H1 (cell line): ENCODE data around the gene ARHGAP26. TPM values are rescaled to one million over a fixed set of nuclear protein-coding genes. Genes with fewer than 3 reads are reported as not detected.

Source experiments
- CTCF ChIA-PET: fragments of 300-600 bp; sonication (Branson Sonifier 250); formaldehyde crosslinking; loops from one replicate; lab custom pipeline; 2021; ENCODE audit not compliant: partially characterized antibody; lab: Charles Lee
- POLR2A ChIA-PET: fragments of 300-600 bp; sonication (Branson Sonifier 250); formaldehyde crosslinking; loops from one replicate; lab custom pipeline; 2021; ENCODE audit warnings: inconsistent platforms; ENCODE audit not compliant: partially characterized antibody; lab: Charles Lee
- DNase-seq, 2 experiments: peaks; one replicate each; pipeline versions ENCODE4 v3.0.0 to v3.0.0-alpha.2; 2010 to 2022; ENCODE audit warnings: low spot score in 2 of 2, low read depth in 1 of 2, mixed read lengths in 1 of 2
- FAIRE-seq: peaks from 2 replicates; lab custom pipeline; 2011; peaks lifted over from hg19 to GRCh38; lab: Jason Lieb, UNC
- H2AFZ ChIP-seq: 2 replicates; pipeline ENCODE4 v1.8.1; 2012; ENCODE audit warnings: low read length, inconsistent platforms
- H2AK5ac ChIP-seq: 2 replicates; pipeline ENCODE4 v1.6.1; 2013; ENCODE audit warnings: low read depth, low read length
- H2BK120ac ChIP-seq: replicated peaks from 2 replicates; pipeline ENCODE3; 2013; ENCODE audit warnings: low read depth, low read length, inconsistent platforms
- H2BK12ac ChIP-seq: 2 replicates; pipeline ENCODE4 v1.6.1; 2013; ENCODE audit warnings: low read depth, low read length
- H2BK15ac ChIP-seq: 2 replicates; pipeline ENCODE4 v1.6.1; 2013; ENCODE audit warnings: low read length
- H2BK20ac ChIP-seq: 2 replicates; pipeline ENCODE4 v1.6.1; 2013; ENCODE audit warnings: low read length
- H2BK5ac ChIP-seq: 2 replicates; pipeline ENCODE4 v1.6.1; 2013; ENCODE audit warnings: low read depth, low read length
- H3K14ac ChIP-seq: 2 replicates; pipeline ENCODE4 v1.6.1; 2013; ENCODE audit warnings: inconsistent platforms; ENCODE audit not compliant: insufficient read length
- H3K18ac ChIP-seq: 2 replicates; pipeline ENCODE4 v1.6.1; 2013; ENCODE audit warnings: low read length; ENCODE audit errors: extremely low read depth
- H3K23ac ChIP-seq: 2 replicates; pipeline ENCODE4 v1.6.1; 2013; ENCODE audit warnings: inconsistent platforms; ENCODE audit not compliant: insufficient read length
- H3K23me2 ChIP-seq: 2 replicates; pipeline ENCODE4 v1.6.1; 2013; ENCODE audit warnings: low read depth, low read length
- H3K27ac ChIP-seq: 2 replicates; pipeline ENCODE4 v1.6.1; 2011; ENCODE audit warnings: low read depth, low read length, inconsistent platforms
- H3K27me3 ChIP-seq, 4 experiments: replicated peaks in 1 of 4; 1 replicate in 1 of 4; 2 replicates in 3 of 4; pipeline versions ENCODE4 v1.6.1 to v1.8.1; 2011 to 2013; ENCODE audit warnings: low read length in 3 of 4, mild to moderate bottlenecking in 3 of 4, inconsistent platforms in 2 of 4, mixed read lengths in 2 of 4, moderate library complexity in 1 of 4; ENCODE audit not compliant: control insufficient read depth in 3 of 4, insufficient read depth in 3 of 4; ENCODE audit errors: extremely low read depth in 1 of 4
- H3K36me3 ChIP-seq, 4 experiments: 2 replicates each; pipeline versions ENCODE4 v1.6.1 to v1.8.1; 2011 to 2013; ENCODE audit warnings: mild to moderate bottlenecking in 4 of 4, low read length in 3 of 4, moderate library complexity in 2 of 4, control low read depth in 1 of 4, inconsistent platforms in 1 of 4; ENCODE audit not compliant: insufficient read depth in 4 of 4, control insufficient read depth in 2 of 4
- H3K4ac ChIP-seq: replicated peaks from 2 replicates; pipeline ENCODE3; 2013; ENCODE audit warnings: low read length, low read depth, mixed read lengths, inconsistent platforms; ENCODE audit not compliant: insufficient read length
- H3K4me1 ChIP-seq, 4 experiments: replicated peaks in 1 of 4; 1 replicate in 1 of 4; 2 replicates in 3 of 4; pipeline versions ENCODE4 v1.6.1 to v1.8.1; 2011 to 2013; ENCODE audit warnings: low read length in 3 of 4, inconsistent platforms in 2 of 4, mixed read lengths in 1 of 4; ENCODE audit not compliant: insufficient read depth in 4 of 4, control insufficient read depth in 3 of 4
- H3K4me2 ChIP-seq, 2 experiments: 2 replicates each; pipeline versions ENCODE4 v1.6.1 to v1.8.1; 2011 to 2013; ENCODE audit warnings: low read depth in 2 of 2, low read length in 2 of 2, control low read depth in 1 of 2, inconsistent platforms in 1 of 2, mild to moderate bottlenecking in 1 of 2; ENCODE audit not compliant: insufficient read depth in 1 of 2
- H3K4me3 ChIP-seq, 4 experiments: fragments of 200-600, 300-600 bp in 1 of 4; sonication (generic), shearing (Covaris generic), sonication (Bioruptor Twin) in 1 of 4; 2 replicates each; pipeline versions ENCODE4 v1.5.1 to v1.8.1; 2011 to 2016; ENCODE audit warnings: low read length in 4 of 4, low read depth in 3 of 4, control low read depth in 2 of 4, inconsistent platforms in 2 of 4, mild to moderate bottlenecking in 2 of 4, mixed read lengths in 1 of 4, moderate library complexity in 1 of 4; ENCODE audit not compliant: insufficient read depth in 2 of 4; ENCODE audit errors: extremely low read depth in 1 of 4
- H3K56ac ChIP-seq: replicated peaks from 2 replicates; pipeline ENCODE3; 2013; ENCODE audit warnings: low read depth, mild to moderate bottlenecking, mixed read lengths, low read length, inconsistent platforms; ENCODE audit not compliant: insufficient read length
- H3K79me1 ChIP-seq: 2 replicates; pipeline ENCODE4 v1.6.1; 2013; ENCODE audit warnings: low read depth, low read length, control low read depth
- H3K79me2 ChIP-seq, 2 experiments: 2 replicates each; pipeline versions ENCODE4 v1.6.1 to v1.8.1; 2012 to 2013; ENCODE audit warnings: low read length in 2 of 2, mild to moderate bottlenecking in 2 of 2, inconsistent platforms in 1 of 2; ENCODE audit not compliant: insufficient read depth in 2 of 2, control insufficient read depth in 1 of 2
- H3K9ac ChIP-seq, 4 experiments: replicated peaks in 1 of 4; 1 replicate in 1 of 4; 2 replicates in 3 of 4; pipeline versions ENCODE4 v1.6.1 to v1.8.1; 2011 to 2013; ENCODE audit warnings: low read depth in 3 of 4, low read length in 3 of 4, control low read depth in 2 of 4, mild to moderate bottlenecking in 2 of 4, moderate library complexity in 2 of 4, inconsistent platforms in 1 of 4; ENCODE audit errors: extremely low read depth in 1 of 4
- H3K9me3 ChIP-seq, 2 experiments: 2 replicates each; pipeline versions ENCODE4 v1.6.1 to v1.8.1; 2012 to 2013; ENCODE audit warnings: mild to moderate bottlenecking in 2 of 2, moderate library complexity in 2 of 2, control low read depth in 1 of 2, inconsistent platforms in 1 of 2, low read depth in 1 of 2, low read length in 1 of 2, mixed read lengths in 1 of 2; ENCODE audit not compliant: insufficient read depth in 2 of 2
- H4K20me1 ChIP-seq, 2 experiments: replicated peaks in 1 of 2; 2 replicates each; pipeline versions ENCODE3 to v1.8.1; 2011 to 2013; ENCODE audit warnings: inconsistent platforms in 2 of 2, low read length in 2 of 2, mild to moderate bottlenecking in 1 of 2; ENCODE audit not compliant: insufficient read depth in 2 of 2, control insufficient read depth in 1 of 2
- H4K5ac ChIP-seq: 2 replicates; pipeline ENCODE4 v1.6.1; 2013; ENCODE audit warnings: low read length, low read depth, mixed read lengths, inconsistent platforms; ENCODE audit not compliant: insufficient read length
- H4K8ac ChIP-seq: 2 replicates; pipeline ENCODE4 v1.8.0; 2013; ENCODE audit warnings: mild to moderate bottlenecking, moderate library complexity, low read length, inconsistent platforms; ENCODE audit not compliant: insufficient read depth; ENCODE audit errors: extremely low read depth
- H4K91ac ChIP-seq: replicated peaks from 2 replicates; pipeline ENCODE3; 2013; ENCODE audit warnings: low read length, mixed read lengths, inconsistent platforms; ENCODE audit not compliant: insufficient read length
- BACH1 ChIP-seq: IDR thresholded peaks from 2 replicates; pipeline ENCODE4 v1.6.1; 2012; ENCODE audit warnings: low read length, improper control_type of control experiment
- EGR1 ChIP-seq: IDR thresholded peaks from 2 replicates; pipeline ENCODE4 v1.6.1; 2011; ENCODE audit warnings: low read depth, low read length, borderline replicate concordance
- EP300 ChIP-seq, 2 experiments: IDR thresholded peaks; 1 replicate in 1 of 2; 2 replicates in 1 of 2; pipeline ENCODE4 v1.6.1; 2011 to 2012; ENCODE audit warnings: low read depth in 2 of 2, low read length in 2 of 2, mild to moderate bottlenecking in 2 of 2, borderline replicate concordance in 1 of 2, inconsistent platforms in 1 of 2, moderate library complexity in 1 of 2
- HDAC2 ChIP-seq, 2 experiments: fragments of 300-600 bp in 1 of 2; sonication (generic) in 1 of 2; IDR thresholded peaks; 2 replicates each; pipeline ENCODE4 v1.6.1; 2011 to 2012; ENCODE audit warnings: low read depth in 2 of 2, low read length in 2 of 2, mild to moderate bottlenecking in 2 of 2, moderate library complexity in 2 of 2, borderline replicate concordance in 1 of 2, inconsistent platforms in 1 of 2
- MAFK ChIP-seq: IDR thresholded peaks from 2 replicates; pipeline ENCODE4 v1.6.1; 2012; ENCODE audit warnings: low read depth, mild to moderate bottlenecking, improper control_type of control experiment, low read length
- NRF1 ChIP-seq: IDR thresholded peaks from 2 replicates; pipeline ENCODE4 v1.6.1; 2011; ENCODE audit warnings: mild to moderate bottlenecking, low read depth, low read length, improper control_type of control experiment
- POU5F1 ChIP-seq: IDR thresholded peaks from 2 replicates; pipeline ENCODE4 v1.6.1; 2011; ENCODE audit warnings: low read depth, mild to moderate bottlenecking, low read length, moderate library complexity
- SAP30 ChIP-seq: fragments of 300-600 bp; sonication (generic); IDR thresholded peaks from 2 replicates; pipeline ENCODE4 v1.7.1; 2012; ENCODE audit warnings: low read length, moderate library complexity, mild to moderate bottlenecking, inconsistent platforms; ENCODE audit not compliant: insufficient read depth, insufficient replicate concordance
- WGBS, 2 experiments: shearing (Covaris generic) in 1 of 2; methylation state at CpG; one replicate each; pipeline versions ENCODE4 v1.1.6 to v1.1.7; 2013 to 2015; ENCODE audit warnings: low lambda C conversion rate in 2 of 2, mixed read lengths in 2 of 2, inconsistent platforms in 1 of 2, low coverage in 1 of 2, missing lambda C conversion rate in 1 of 2; ENCODE audit not compliant: insufficient replicate concordance in 2 of 2, insufficient coverage in 1 of 2, insufficient read length in 1 of 2; ENCODE audit errors: extremely low coverage in 1 of 2, missing lambda C conversion rate in 1 of 2; 5-methylcytosine and 5-hydroxymethylcytosine counted together
- polyA plus RNA-seq, 7 experiments: library from polyadenylated mRNA; depleted of rRNA in 3 of 7; stranded (reverse) in 5 of 7; unstranded in 2 of 7; fragments of >200 nt in 5 of 7; fragments of 200-250 nt in 2 of 7; gene quantifications; 1 replicate in 5 of 7; 2 replicates in 1 of 7; 4 replicates in 1 of 7; pipeline versions ENCODE4 v1.2.1 to v1.2.3, GENCODE V29; 2011 to 2013; ENCODE audit warnings: missing spikeins in 2 of 7, mixed read lengths in 2 of 7
- total RNA-seq: library from RNA; stranded (reverse); fragmentation: NEBNext Ultra II Directional; extraction: Animal tissue kit (Norgen Biotek cat#: 25700); gene quantifications from 2 replicates; pipeline ENCODE4 v1.2.1, GENCODE V29; 2021
- TF ChIP-seq, protein P1 (sequence below): IDR thresholded peaks from 2 replicates; pipeline ENCODE4 v1.6.1; 2011; ENCODE audit warnings: low read length, improper control_type of control experiment
- TF ChIP-seq, protein P2 (sequence below), 3 experiments: IDR thresholded peaks; 1 replicate in 2 of 3; 2 replicates in 1 of 3; pipeline versions ENCODE4 v1.5.1 to v1.6.1; 2011; ENCODE audit warnings: low read length in 3 of 3, mild to moderate bottlenecking in 3 of 3, inconsistent platforms in 2 of 3, low read depth in 1 of 3, moderate library complexity in 1 of 3; ENCODE audit not compliant: insufficient read depth in 1 of 3; ENCODE audit errors: control extremely low read depth in 1 of 3

The ARHGAP26 gene
- total and polyA plus RNA-seq, 2 of the 8 experiments (the other 6 are each of a cell fraction or from before 2014, with no cell fraction given), result 7.1 to 24.8 TPM

DNA sequence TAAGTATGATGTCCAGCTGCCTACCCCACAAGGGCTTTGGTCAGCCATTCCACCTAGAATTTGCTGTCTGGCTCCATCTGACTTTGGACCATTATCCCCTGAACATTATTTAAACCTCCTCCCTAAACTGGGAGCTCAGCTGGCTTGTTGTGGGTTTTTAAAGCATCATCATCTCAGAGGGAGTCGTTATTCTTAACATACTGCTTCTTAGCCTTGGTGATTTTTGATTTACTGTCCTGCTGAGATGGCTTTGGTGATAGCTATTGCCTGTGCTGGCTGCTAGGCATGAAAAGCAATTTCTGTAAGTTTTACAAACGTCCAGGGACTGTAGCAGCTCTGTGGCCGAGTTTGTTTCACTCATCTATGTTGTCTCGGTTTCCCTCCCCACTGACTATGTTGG, 377.2 kb downstream of the ARHGAP26 start:
- H3K9me3 ChIP-seq, result no peaks in the 10 kb centered on the region
- no peak overlapping the region for H3K23ac ChIP-seq
- ChIA-PET POLR2A (no interaction called here), CTCF (interaction anchor here (0.5 to 1.8 kb wide), 2 partner anchors 9 to 31 kb away, joined by 3 to 7 read pairs; no protein-coding TSS in a partner anchor)
- no peak overlapping the region for H2AK5ac ChIP-seq
- H4K20me1 ChIP-seq, result no peaks in the 10 kb centered on the region
- no peak overlapping the region for H3K27ac ChIP-seq
- H2BK5ac ChIP-seq, result no peak overlapping the region
- DNase-seq (no peak), FAIRE-seq (no peak)
- no peaks in the 10 kb centered on the region for H3K79me2 ChIP-seq
- H3K9ac ChIP-seq, result no peak overlapping the region
- no peak overlapping the region for H4K8ac ChIP-seq
- no peak overlapping the region for H3K14ac ChIP-seq
- no peak overlapping the region for H3K4ac ChIP-seq
- no peak overlapping the region for H2BK12ac ChIP-seq
- no peaks in the 10 kb centered on the region for H3K4me1 ChIP-seq
- WGBS, 2 experiments, result 84% methylated on average over 4 of the region's 4 CpGs; no CpG with 5 or more reads in 1 of the 2 experiments
- no peak overlapping the region for H3K56ac ChIP-seq
- no peak overlapping the region for H4K91ac ChIP-seq
- H3K23me2 ChIP-seq, result no peaks in the 10 kb centered on the region
- H3K4me3 ChIP-seq, result no peak overlapping the region
- no peak overlapping the region for H2BK20ac ChIP-seq
- no peak overlapping the region for H3K18ac ChIP-seq
- H2BK120ac ChIP-seq, result no peak overlapping the region
- H3K27me3 ChIP-seq, result no peaks in the 10 kb centered on the region
- H4K5ac ChIP-seq, result no peak overlapping the region
- no peak overlapping the region for H2BK15ac ChIP-seq
- H3K79me1 ChIP-seq, result no peaks in the 10 kb centered on the region
- H3K36me3 ChIP-seq, result peaks cover 0 to 2% (median 0%) of the 10 kb centered on the region in 4 experiments; a peak in 2 of 8 replicates
- H3K4me2 ChIP-seq, result no peak overlapping the region
- H2AFZ ChIP-seq, result no peak overlapping the region
- TF ChIP-seq MAFK, result no peak
- TF ChIP-seq, protein P1, sequence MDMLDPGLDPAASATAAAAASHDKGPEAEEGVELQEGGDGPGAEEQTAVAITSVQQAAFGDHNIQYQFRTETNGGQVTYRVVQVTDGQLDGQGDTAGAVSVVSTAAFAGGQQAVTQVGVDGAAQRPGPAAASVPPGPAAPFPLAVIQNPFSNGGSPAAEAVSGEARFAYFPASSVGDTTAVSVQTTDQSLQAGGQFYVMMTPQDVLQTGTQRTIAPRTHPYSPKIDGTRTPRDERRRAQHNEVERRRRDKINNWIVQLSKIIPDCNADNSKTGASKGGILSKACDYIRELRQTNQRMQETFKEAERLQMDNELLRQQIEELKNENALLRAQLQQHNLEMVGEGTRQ, result no peak
- no peak for TF ChIP-seq BACH1
- no peak for TF ChIP-seq NRF1
- no peak for TF ChIP-seq EGR1
- TF ChIP-seq SAP30, result no peak
- no peak for TF ChIP-seq POU5F1
- no peak for TF ChIP-seq EP300 (IDR thresholded peaks at IDR 0.05; ENCODE audit: borderline replicate concordance in 1 of 2, low read depth in 2 of 2, low read length in 2 of 2)
- TF ChIP-seq HDAC2 (IDR thresholded peaks at IDR 0.05; ENCODE audit: borderline replicate concordance in 1 of 2, low read depth in 2 of 2, low read length in 2 of 2), result no peak
- TF ChIP-seq, protein P2, sequence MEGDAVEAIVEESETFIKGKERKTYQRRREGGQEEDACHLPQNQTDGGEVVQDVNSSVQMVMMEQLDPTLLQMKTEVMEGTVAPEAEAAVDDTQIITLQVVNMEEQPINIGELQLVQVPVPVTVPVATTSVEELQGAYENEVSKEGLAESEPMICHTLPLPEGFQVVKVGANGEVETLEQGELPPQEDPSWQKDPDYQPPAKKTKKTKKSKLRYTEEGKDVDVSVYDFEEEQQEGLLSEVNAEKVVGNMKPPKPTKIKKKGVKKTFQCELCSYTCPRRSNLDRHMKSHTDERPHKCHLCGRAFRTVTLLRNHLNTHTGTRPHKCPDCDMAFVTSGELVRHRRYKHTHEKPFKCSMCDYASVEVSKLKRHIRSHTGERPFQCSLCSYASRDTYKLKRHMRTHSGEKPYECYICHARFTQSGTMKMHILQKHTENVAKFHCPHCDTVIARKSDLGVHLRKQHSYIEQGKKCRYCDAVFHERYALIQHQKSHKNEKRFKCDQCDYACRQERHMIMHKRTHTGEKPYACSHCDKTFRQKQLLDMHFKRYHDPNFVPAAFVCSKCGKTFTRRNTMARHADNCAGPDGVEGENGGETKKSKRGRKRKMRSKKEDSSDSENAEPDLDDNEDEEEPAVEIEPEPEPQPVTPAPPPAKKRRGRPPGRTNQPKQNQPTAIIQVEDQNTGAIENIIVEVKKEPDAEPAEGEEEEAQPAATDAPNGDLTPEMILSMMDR (IDR thresholded peaks at IDR 0.05; ENCODE audit: control extremely low read depth in 1 of 3, insufficient read depth in 1 of 3, low read depth in 1 of 3, low read length in 3 of 3), result no peak
